ENCODE data around the gene ASB2.

DNA sequence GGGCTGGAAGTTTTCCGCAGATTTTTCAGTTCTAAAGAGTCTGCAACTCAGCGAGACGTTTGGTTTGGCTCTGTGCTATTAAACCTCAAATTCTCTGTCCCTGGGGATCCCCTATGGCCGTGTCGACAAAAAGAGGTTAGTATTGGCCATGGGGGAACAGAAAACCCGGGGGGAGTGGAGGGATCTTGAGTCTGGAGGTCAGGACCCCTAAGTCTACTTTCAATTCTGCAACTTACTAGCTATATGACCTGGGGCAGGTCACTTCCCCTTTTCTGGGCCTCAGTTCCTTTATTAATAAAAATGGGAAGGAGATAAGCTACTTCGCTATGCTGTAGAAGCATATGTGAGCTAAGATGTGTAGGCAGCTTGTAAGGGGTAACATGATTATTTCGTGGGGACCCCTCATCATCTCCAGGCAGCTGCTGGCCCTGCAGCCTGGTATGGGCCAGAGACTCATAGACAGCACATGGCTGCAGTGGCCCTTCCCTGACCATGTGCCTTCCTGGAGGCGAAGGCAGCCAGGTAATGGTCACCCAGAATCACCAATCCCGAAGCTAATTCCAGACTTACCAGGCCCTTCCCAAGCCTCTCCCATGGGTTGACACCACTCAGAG is 8.6 kb downstream of the ASB2 start:
- no peak for TF ChIP-seq CTCF (IDR thresholded peaks at IDR 0.05; ENCODE audit: insufficient read depth, low read length)
- no peak for TF ChIP-seq POLR2AphosphoS5 (IDR thresholded peaks at IDR 0.05; ENCODE audit: low read depth)
- TF ChIP-seq GABPA (IDR thresholded peaks at IDR 0.05; ENCODE audit: low read depth) = no peak
- TF ChIP-seq, protein P1, sequence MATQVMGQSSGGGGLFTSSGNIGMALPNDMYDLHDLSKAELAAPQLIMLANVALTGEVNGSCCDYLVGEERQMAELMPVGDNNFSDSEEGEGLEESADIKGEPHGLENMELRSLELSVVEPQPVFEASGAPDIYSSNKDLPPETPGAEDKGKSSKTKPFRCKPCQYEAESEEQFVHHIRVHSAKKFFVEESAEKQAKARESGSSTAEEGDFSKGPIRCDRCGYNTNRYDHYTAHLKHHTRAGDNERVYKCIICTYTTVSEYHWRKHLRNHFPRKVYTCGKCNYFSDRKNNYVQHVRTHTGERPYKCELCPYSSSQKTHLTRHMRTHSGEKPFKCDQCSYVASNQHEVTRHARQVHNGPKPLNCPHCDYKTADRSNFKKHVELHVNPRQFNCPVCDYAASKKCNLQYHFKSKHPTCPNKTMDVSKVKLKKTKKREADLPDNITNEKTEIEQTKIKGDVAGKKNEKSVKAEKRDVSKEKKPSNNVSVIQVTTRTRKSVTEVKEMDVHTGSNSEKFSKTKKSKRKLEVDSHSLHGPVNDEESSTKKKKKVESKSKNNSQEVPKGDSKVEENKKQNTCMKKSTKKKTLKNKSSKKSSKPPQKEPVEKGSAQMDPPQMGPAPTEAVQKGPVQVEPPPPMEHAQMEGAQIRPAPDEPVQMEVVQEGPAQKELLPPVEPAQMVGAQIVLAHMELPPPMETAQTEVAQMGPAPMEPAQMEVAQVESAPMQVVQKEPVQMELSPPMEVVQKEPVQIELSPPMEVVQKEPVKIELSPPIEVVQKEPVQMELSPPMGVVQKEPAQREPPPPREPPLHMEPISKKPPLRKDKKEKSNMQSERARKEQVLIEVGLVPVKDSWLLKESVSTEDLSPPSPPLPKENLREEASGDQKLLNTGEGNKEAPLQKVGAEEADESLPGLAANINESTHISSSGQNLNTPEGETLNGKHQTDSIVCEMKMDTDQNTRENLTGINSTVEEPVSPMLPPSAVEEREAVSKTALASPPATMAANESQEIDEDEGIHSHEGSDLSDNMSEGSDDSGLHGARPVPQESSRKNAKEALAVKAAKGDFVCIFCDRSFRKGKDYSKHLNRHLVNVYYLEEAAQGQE (IDR thresholded peaks at IDR 0.05; ENCODE audit: insufficient replicate concordance, low read depth) = no peak
- TF ChIP-seq SPI1 (IDR thresholded peaks at IDR 0.05; ENCODE audit: borderline replicate concordance, low read depth) = peak; percentile 98

All from HL-60 (cell line).